GM23338 (cell line): ENCODE data around the gene AP4S1. TPM values are rescaled to one million over a fixed set of nuclear protein-coding genes. Genes with fewer than 3 reads are reported as not detected.

Experiments used
- ATAC-seq: fragments of 200-7000 bp; cut with Tn5 transposase; 3 replicates; pipeline ENCODE4 v1.9.1; 2020
- DNase-seq: peaks from one replicate; pipeline ENCODE4 v3.0.0-alpha.2; 2015; ENCODE audit warnings: low spot score
- H2AFZ ChIP-seq: fragments of 200-600 bp; sonication (generic); 2 replicates; pipeline ENCODE4 v1.8.0; 2016; ENCODE audit warnings: antibody characterized with exemption, mild to moderate bottlenecking, moderate library complexity
- H3F3A ChIP-seq: fragments of 200-600 bp; sonication (generic); replicated peaks from 2 replicates; pipeline ENCODE4 v1.8.0; 2017; ENCODE audit warnings: antibody characterized with exemption, mixed run types, low read depth
- H3K27ac ChIP-seq: fragments of 200-600 bp; sonication (generic); 2 replicates; pipeline ENCODE4 v1.6.1; 2016; ENCODE audit warnings: low read depth
- H3K27me3 ChIP-seq: fragments of 200-600 bp; sonication (generic); 2 replicates; pipeline ENCODE4 v1.8.0; 2016; ENCODE audit warnings: mild to moderate bottlenecking, mixed run types, moderate library complexity; ENCODE audit not compliant: insufficient read depth
- H3K36me3 ChIP-seq: fragments of 200-600 bp; sonication (generic); 2 replicates; pipeline ENCODE4 v1.8.0; 2016; ENCODE audit warnings: mild to moderate bottlenecking; ENCODE audit not compliant: insufficient read depth
- H3K4me1 ChIP-seq: fragments of 200-600 bp; sonication (generic); 2 replicates; pipeline ENCODE4 v1.8.0; 2016; ENCODE audit warnings: mild to moderate bottlenecking, moderate library complexity; ENCODE audit not compliant: insufficient read depth
- H3K4me2 ChIP-seq: fragments of 200-600 bp; sonication (generic); 2 replicates; pipeline ENCODE4 v1.7.1; 2017; ENCODE audit warnings: mixed run types
- H3K4me3 ChIP-seq: fragments of 200-600 bp; sonication (generic); 2 replicates; pipeline ENCODE4 v1.6.1; 2016; ENCODE audit warnings: mixed run types
- H3K79me2 ChIP-seq: fragments of 200-600 bp; sonication (generic); replicated peaks from 2 replicates; pipeline ENCODE4 v1.8.0; 2017; ENCODE audit warnings: mild to moderate bottlenecking; ENCODE audit not compliant: insufficient read depth
- H3K9me2 ChIP-seq: fragments of 200-600 bp; sonication (generic); 2 replicates; pipeline ENCODE4 v1.8.0; 2017; ENCODE audit not compliant: insufficient read depth
- H4K20me1 ChIP-seq: fragments of 200-600 bp; sonication (generic); replicated peaks from 2 replicates; pipeline ENCODE4 v1.8.0; 2017; ENCODE audit warnings: mild to moderate bottlenecking; ENCODE audit not compliant: insufficient read depth
- H3K27ac Mint-ChIP-seq: 2 replicates; pipeline ENCODE4 v1.8.0; 2020; ENCODE audit warnings: inconsistent platforms, mild to moderate bottlenecking, moderate library complexity, mixed read lengths
- H3K27me3 Mint-ChIP-seq: 3 replicates; pipeline ENCODE4 v1.8.0; 2022; ENCODE audit warnings: low read depth, mild to moderate bottlenecking, moderate library complexity, mixed read lengths, inconsistent platforms; ENCODE audit not compliant: insufficient read depth, poor library complexity
- H3K36me3 Mint-ChIP-seq: 3 replicates; pipeline ENCODE4 v1.8.0; 2021; ENCODE audit warnings: low read depth, mild to moderate bottlenecking, inconsistent platforms, moderate library complexity, mixed read lengths
- H3K4me1 Mint-ChIP-seq: 3 replicates; pipeline ENCODE4 v1.8.0; 2020; ENCODE audit warnings: mild to moderate bottlenecking, inconsistent platforms, mixed read lengths
- H3K4me3 Mint-ChIP-seq: 3 replicates; pipeline ENCODE4 v1.8.0; 2021; ENCODE audit warnings: moderate library complexity, mild to moderate bottlenecking, inconsistent platforms, mixed read lengths
- H3K9me3 Mint-ChIP-seq: 3 replicates; pipeline ENCODE4 v1.8.0; 2020; ENCODE audit warnings: moderate library complexity, mild to moderate bottlenecking, inconsistent platforms, mixed read lengths
- EZH2 ChIP-seq: fragments of 200-600 bp; sonication (generic); IDR thresholded peaks from one replicate; pipeline ENCODE4 v1.8.0; 2017; ENCODE audit warnings: antibody characterized with exemption, mild to moderate bottlenecking, low read depth; ENCODE audit not compliant: unreplicated experiment
- EZH2phosphoT487 ChIP-seq: fragments of 200-600 bp; sonication (generic); IDR thresholded peaks from one replicate; pipeline ENCODE4 v1.8.1; 2018; ENCODE audit warnings: antibody characterized with exemption; ENCODE audit not compliant: unreplicated experiment
- JUNB ChIP-seq: IDR thresholded peaks from one replicate; pipeline ENCODE4 v1.6.1; 2016; ENCODE audit warnings: antibody characterized with exemption; ENCODE audit not compliant: unreplicated experiment
- NANOG ChIP-seq: IDR thresholded peaks from 2 replicates; pipeline ENCODE4 v1.6.1; 2016; ENCODE audit warnings: antibody characterized with exemption, borderline replicate concordance
- STAT1 ChIP-seq: IDR thresholded peaks from one replicate; pipeline ENCODE4 v1.6.1; 2016; ENCODE audit warnings: antibody characterized with exemption; ENCODE audit not compliant: unreplicated experiment
- ZNF114 ChIP-seq: fragments of 250-450 bp; sonication (Bioruptor Pico); IDR thresholded peaks from 2 replicates; pipeline ENCODE4 v1.5.0; 2020; ENCODE audit warnings: mild to moderate bottlenecking, moderate library complexity
- ZNF331 ChIP-seq: fragments of 250-450 bp; sonication (Bioruptor Pico); IDR thresholded peaks from 2 replicates; pipeline ENCODE4 v1.5.0; 2020; ENCODE audit warnings: low read depth, mild to moderate bottlenecking, moderate library complexity
- ZNF462 ChIP-seq: fragments of 250-450 bp; sonication (Bioruptor Pico); IDR thresholded peaks from 2 replicates; pipeline ENCODE4 v1.5.0; 2020; ENCODE audit warnings: mild to moderate bottlenecking, moderate library complexity
- polyA plus RNA-seq: library from polyadenylated mRNA; unstranded; fragments of >200 nt; fragmentation: Nextera tagmentation; extraction: Ambion mirVana; gene quantifications from 2 replicates; pipeline ENCODE4 v1.2.1, GENCODE V29; 2016
- total RNA-seq: library from RNA; depleted of rRNA; stranded (reverse); fragments of >200 nt; shearing (Covaris generic); gene quantifications from 2 replicates; pipeline ENCODE4 v1.2.3, GENCODE V29; 2014

The AP4S1 gene
- total and polyA plus RNA-seq, 2 experiments from 2014 or later = 13.4 to 15.7 TPM

- TF ChIP-seq ZNF462 (CRISPR knock-in tag) (no peak), ZNF331 (CRISPR knock-in tag) (no peak), EZH2phosphoT487 (no peak), STAT1 (no peak), ZNF114 (CRISPR knock-in tag) (no peak), JUNB (no peak), EZH2 (no peak)
Observed at GRCh38 chr14:31122098-31122611, 96.7 kb downstream of the AP4S1 start (continued).

GRCh38 chr14:31122921-31123320 lies 97.5 kb downstream of the AP4S1 start:
- Histone ChIP-seq H3K27me3 (no peaks in the 10 kb centered on the region), H3K4me2 (peak overlapping the region; percentile 16; the same call in 1 of the 2 replicates), H3K9me2 (no peaks in the 10 kb centered on the region), H3F3A (no peaks in the 10 kb centered on the region), H3K4me1 (peaks cover 11% of the 10 kb centered on the region), H3K27ac (peak overlapping the region; percentile 12; the same call in 1 of the 2 replicates), H3K36me3 (peaks cover 6% of the 10 kb centered on the region; the same call in 1 of the 2 replicates), H3K79me2 (no peaks in the 10 kb centered on the region), H2AFZ (no peak overlapping the region), H3K4me3 (peak overlapping the region; percentile 5; the same call in 1 of the 2 replicates), H4K20me1 (no peaks in the 10 kb centered on the region)
- peaks cover 24% of the 10 kb centered on the region for H3K4me1 Mint-ChIP-seq
- H3K9me3 Mint-ChIP-seq = no peaks in the 10 kb centered on the region; the same call in 2 of the 3 replicates
- peak overlapping the region; percentile 0 for H3K4me3 Mint-ChIP-seq
- DNase-seq = peak; percentile 76
- peaks cover 49% of the 10 kb centered on the region for H3K36me3 Mint-ChIP-seq
- peak; percentile 82 for ATAC-seq
- H3K27me3 Mint-ChIP-seq = no peaks in the 10 kb centered on the region
- 0 out of 2 replicates have a peak overlapping the region, but pooled peaks have one; percentile 34 for H3K27ac Mint-ChIP-seq
- TF ChIP-seq JUNB (no peak), ZNF114 (CRISPR knock-in tag) (no peak), ZNF331 (CRISPR knock-in tag) (no peak), EZH2phosphoT487 (no peak), ZNF462 (CRISPR knock-in tag) (no peak), NANOG (peak; percentile 92)
